Loucy (cell line): ENCODE data around the gene UGGT2.

Source experiments
- H2AFZ ChIP-seq: fragments of 200-600 bp; sonication (generic); 2 replicates; pipeline ENCODE4 v1.6.0; 2016; ENCODE audit warnings: antibody characterized with exemption, mild to moderate bottlenecking, low read length, moderate library complexity
- H3F3A ChIP-seq: fragments of 200-600 bp; 2 replicates; pipeline ENCODE4 v1.6.0; 2016; ENCODE audit warnings: antibody characterized with exemption, low read depth, mild to moderate bottlenecking
- H3K27me3 ChIP-seq: fragments of 200-600 bp; sonication (generic); 2 replicates; pipeline ENCODE4 v1.6.1; 2014; ENCODE audit warnings: low read length, mild to moderate bottlenecking; ENCODE audit not compliant: insufficient read depth, poor library complexity, severe bottlenecking
- H3K36me3 ChIP-seq: fragments of 200-600 bp; sonication (generic); 2 replicates; pipeline ENCODE4 v1.6.1; 2016; ENCODE audit warnings: low read length; ENCODE audit not compliant: insufficient read depth
- H3K4me1 ChIP-seq: fragments of 200-600 bp; sonication (generic); 2 replicates; pipeline ENCODE4 v1.5.1; 2014; ENCODE audit warnings: low read length, mild to moderate bottlenecking; ENCODE audit not compliant: insufficient read depth, poor library complexity, severe bottlenecking
- H3K4me2 ChIP-seq: fragments of 200-600 bp; sonication (generic); 2 replicates; pipeline ENCODE4 v1.6.0; 2014; ENCODE audit warnings: antibody characterized with exemption, low read length, low read depth, mild to moderate bottlenecking; ENCODE audit not compliant: poor library complexity, severe bottlenecking
- H3K4me3 ChIP-seq: fragments of 200-600 bp; sonication (generic); 2 replicates; pipeline ENCODE4 v1.5.1; 2014; ENCODE audit warnings: low read length, mild to moderate bottlenecking, mixed read lengths; ENCODE audit not compliant: poor library complexity, severe bottlenecking
- H3K79me2 ChIP-seq: fragments of 200-600 bp; sonication (generic); 2 replicates; pipeline ENCODE4 v1.6.1; 2014; ENCODE audit warnings: low read length; ENCODE audit not compliant: insufficient read depth
- H3K9ac ChIP-seq: fragments of 200-600 bp; sonication (generic); 2 replicates; pipeline ENCODE4 v1.6.0; 2014; ENCODE audit warnings: mild to moderate bottlenecking, low read depth, low read length, moderate library complexity; ENCODE audit not compliant: poor library complexity, severe bottlenecking
- H3K9me2 ChIP-seq: fragments of 200-600 bp; sonication (generic); replicated peaks from 2 replicates; pipeline ENCODE4 v1.6.1; 2016; ENCODE audit warnings: low read depth, low read length, mixed read lengths
- H3K9me3 ChIP-seq: fragments of 200-600 bp; sonication (generic); 2 replicates; pipeline ENCODE4 v1.6.1; 2014; ENCODE audit warnings: mild to moderate bottlenecking, antibody characterized with exemption, low read length, low read depth; ENCODE audit not compliant: insufficient read depth
- H4K20me1 ChIP-seq: fragments of 200-600 bp; sonication (generic); 2 replicates; pipeline ENCODE4 v1.6.0; 2014; ENCODE audit warnings: antibody characterized with exemption, low read length, mild to moderate bottlenecking; ENCODE audit not compliant: insufficient read depth, poor library complexity, severe bottlenecking
- CTCF ChIP-seq: fragments of 200-600 bp; sonication (generic); conservative IDR thresholded peaks from 2 replicates; pipeline ENCODE4 v1.5.1; 2014; ENCODE audit warnings: mild to moderate bottlenecking, antibody characterized with exemption, low read length
- EZH2phosphoT487 ChIP-seq: fragments of 200-600 bp; IDR thresholded peaks from 2 replicates; pipeline ENCODE4 v1.6.1; 2018; ENCODE audit warnings: antibody characterized with exemption, mild to moderate bottlenecking, moderate library complexity, borderline replicate concordance

UGGT2 gene

GRCh38 chr13:96091164-96092117 lies 38.2 kb upstream of the UGGT2 start:
- Histone ChIP-seq H3F3A (no peaks in the 10 kb centered on the region), H3K9ac (no peak overlapping the region), H3K27me3 (no peaks in the 10 kb centered on the region), H3K9me2 (no peaks in the 10 kb centered on the region), H3K9me3 (no peaks in the 10 kb centered on the region), H3K4me1 (no peaks in the 10 kb centered on the region), H4K20me1 (no peaks in the 10 kb centered on the region), H3K4me2 (no peak overlapping the region), H3K79me2 (no peaks in the 10 kb centered on the region), H3K36me3 (no peaks in the 10 kb centered on the region), H3K4me3 (no peak overlapping the region), H2AFZ (no peak overlapping the region)
- TF ChIP-seq EZH2phosphoT487 (no peak), CTCF (no peak)

- no peaks in the 10 kb centered on the region for H3K4me1 ChIP-seq
- no peaks in the 10 kb centered on the region for H3K9me3 ChIP-seq
- H3K27me3 ChIP-seq: no peaks in the 10 kb centered on the region
- no peaks in the 10 kb centered on the region for H3K79me2 ChIP-seq
- no peak overlapping the region for H2AFZ ChIP-seq
- no peak overlapping the region for H3K4me3 ChIP-seq
- H3K36me3 ChIP-seq: no peaks in the 10 kb centered on the region
- no peak overlapping the region for H3K9ac ChIP-seq
- TF ChIP-seq EZH2phosphoT487: no peak
- TF ChIP-seq CTCF: no peak
- no peak overlapping the region for H3K4me2 ChIP-seq
- H3F3A ChIP-seq: no peaks in the 10 kb centered on the region
- H3K9me2 ChIP-seq: no peaks in the 10 kb centered on the region
- H4K20me1 ChIP-seq: no peaks in the 10 kb centered on the region
Measured at GRCh38 chr13:96090240-96091101, 37.3 kb upstream of the UGGT2 start.

GRCh38 chr13:96089749-96090239 lies 36.6 kb upstream of the UGGT2 start, which contains the start of gene HS6ST3:
HS6ST3 (plus strand) TSS chr13:96090107.
- Histone ChIP-seq H3K4me2 (no peak within 1 kb of the TSS), H3K9me3 (no peaks in the 10 kb centered on the region), H3K36me3 (no peaks in the 10 kb centered on the region), H4K20me1 (no peaks in the 10 kb centered on the region), H3K9me2 (no peaks in the 10 kb centered on the region), H3K79me2 (no peaks in the 10 kb centered on the region), H3K9ac (no peak within 1 kb of the TSS), H3K4me3 (no peak within 1 kb of the TSS), H3F3A (no peaks in the 10 kb centered on the region), H3K4me1 (no peaks in the 10 kb centered on the region), H3K27me3 (no peaks in the 10 kb centered on the region), H2AFZ (no peak within 1 kb of the TSS)
- TF ChIP-seq CTCF (no peak), EZH2phosphoT487 (no peak)
